Upper lobe of right lung (tissue), 1 donor: ENCODE results near the gene TMEM109. TPM values are rescaled to one million over a fixed set of nuclear protein-coding genes. Genes with fewer than 3 reads are reported as not detected.
A peak's percentile ranks its signal among the peaks of the same experiment; 100 is the strongest.

ENCODE experiments used
- ATAC-seq: fragments of 200-7000 bp; cut with Tn5 transposase; one replicate; pipeline ENCODE4 v1.9.1; 2020; ENCODE audit warnings: mild to moderate bottlenecking, moderate library complexity
- DNase-seq: peaks from one replicate; pipeline ENCODE4 v3.0.0-alpha.2; 2020
- H3K27ac ChIP-seq: fragments of 200-600 bp; one replicate; pipeline ENCODE4 v1.8.0; 2022
- H3K27me3 ChIP-seq: fragments of 200-600 bp; one replicate; pipeline ENCODE4 v1.8.0; 2022; ENCODE audit warnings: mild to moderate bottlenecking
- H3K36me3 ChIP-seq: fragments of 200-600 bp; one replicate; pipeline ENCODE4 v1.8.0; 2022
- H3K4me1 ChIP-seq: fragments of 200-600 bp; one replicate; pipeline ENCODE4 v1.8.0; 2022
- H3K4me3 ChIP-seq: fragments of 200-600 bp; one replicate; pipeline ENCODE4 v1.8.0; 2022; ENCODE audit warnings: mild to moderate bottlenecking
- H3K9me3 ChIP-seq: fragments of 200-600 bp; one replicate; pipeline ENCODE4 v1.8.0; 2022
- intact Hi-C: fragments of 100-400 bp; cut with DNase I; formaldehyde crosslinking; loops from one replicate; pipeline ENCODE4 v1.11.0; 2022
- total RNA-seq: library from RNA; stranded (reverse); fragmentation: NEBNext Ultra II Directional; extraction: Animal tissue kit (Norgen Biotek cat#: 25700); gene quantifications from one replicate; pipeline ENCODE4 v1.2.1, GENCODE V29; 2021
- TF ChIP-seq, protein P1 (sequence below): fragments of 200-600 bp; IDR thresholded peaks from one replicate; pipeline ENCODE4 v1.8.0; 2022; ENCODE audit warnings: antibody characterized with exemption
- donor health status: DM: no; HTN: yes; CAD: no; lungs with severe emphysema.

The TMEM109 gene
- total RNA-seq, 1 donor from 2014 or later = 156 TPM

DNA sequence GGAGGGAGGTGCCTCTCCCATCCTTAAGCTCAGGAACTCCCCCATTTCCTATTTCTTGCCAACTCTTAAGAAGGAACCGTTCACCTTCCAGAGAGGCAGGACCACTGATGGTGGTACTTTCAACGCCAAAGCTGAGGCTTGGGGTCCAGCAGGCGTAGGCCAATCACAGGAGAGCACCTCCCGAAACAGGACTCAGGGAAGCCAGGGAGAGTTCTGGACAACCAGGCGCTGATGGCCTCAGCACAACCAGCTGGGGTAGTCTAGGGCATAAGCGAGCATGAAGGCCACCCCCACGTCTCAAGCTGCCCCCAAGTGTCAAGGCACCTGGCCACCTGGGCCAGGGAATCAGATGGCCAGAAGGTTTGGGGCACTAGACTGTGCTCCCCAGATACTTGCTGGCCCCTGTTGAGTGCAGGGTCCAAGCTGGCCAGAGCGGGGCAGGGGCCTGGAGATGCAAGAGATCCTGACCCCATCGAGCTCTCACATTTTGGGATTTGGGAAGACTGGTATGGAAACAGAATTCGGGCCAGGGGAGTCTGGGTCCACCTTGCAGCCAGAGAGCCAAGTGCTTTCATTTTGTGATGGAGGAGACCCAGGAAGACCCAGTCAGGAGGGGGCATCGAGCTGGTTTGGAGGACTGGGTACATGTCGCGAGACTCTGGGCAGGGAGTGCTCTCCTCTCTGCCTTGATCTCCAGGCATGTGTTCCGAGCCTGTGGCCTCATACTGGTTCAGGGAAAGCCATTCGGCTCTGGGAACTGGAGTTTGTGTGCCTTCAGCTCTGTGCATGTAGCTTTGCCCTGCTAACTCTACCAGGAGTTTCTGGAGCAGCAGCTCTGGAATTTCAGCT, 58.4 kb downstream of the TMEM109 start:
- Histone ChIP-seq H3K27ac (no peak overlapping the region), H3K36me3 (no peaks in the 10 kb centered on the region), H3K9me3 (no peaks in the 10 kb centered on the region), H3K27me3 (no peaks in the 10 kb centered on the region), H3K4me3 (peak overlapping the region; percentile 36), H3K4me1 (no peaks in the 10 kb centered on the region)
- intact Hi-C loops = no loop called here
- no peak for ATAC-seq
- DNase-seq = no peak
- TF ChIP-seq, protein P1, sequence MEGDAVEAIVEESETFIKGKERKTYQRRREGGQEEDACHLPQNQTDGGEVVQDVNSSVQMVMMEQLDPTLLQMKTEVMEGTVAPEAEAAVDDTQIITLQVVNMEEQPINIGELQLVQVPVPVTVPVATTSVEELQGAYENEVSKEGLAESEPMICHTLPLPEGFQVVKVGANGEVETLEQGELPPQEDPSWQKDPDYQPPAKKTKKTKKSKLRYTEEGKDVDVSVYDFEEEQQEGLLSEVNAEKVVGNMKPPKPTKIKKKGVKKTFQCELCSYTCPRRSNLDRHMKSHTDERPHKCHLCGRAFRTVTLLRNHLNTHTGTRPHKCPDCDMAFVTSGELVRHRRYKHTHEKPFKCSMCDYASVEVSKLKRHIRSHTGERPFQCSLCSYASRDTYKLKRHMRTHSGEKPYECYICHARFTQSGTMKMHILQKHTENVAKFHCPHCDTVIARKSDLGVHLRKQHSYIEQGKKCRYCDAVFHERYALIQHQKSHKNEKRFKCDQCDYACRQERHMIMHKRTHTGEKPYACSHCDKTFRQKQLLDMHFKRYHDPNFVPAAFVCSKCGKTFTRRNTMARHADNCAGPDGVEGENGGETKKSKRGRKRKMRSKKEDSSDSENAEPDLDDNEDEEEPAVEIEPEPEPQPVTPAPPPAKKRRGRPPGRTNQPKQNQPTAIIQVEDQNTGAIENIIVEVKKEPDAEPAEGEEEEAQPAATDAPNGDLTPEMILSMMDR = no peak

Other genes with a start within 250 kb of the TMEM109 start
- not detected for gene MS4A8, start 214.5 kb upstream of the TMEM109 start, total RNA-seq
- not detected for gene MS4A18, start 189.4 kb upstream of the TMEM109 start, total RNA-seq
- gene MS4A15, start 157.3 kb upstream of the TMEM109 start, total RNA-seq = 147 TPM
- gene MS4A10, start 128.8 kb upstream of the TMEM109 start, total RNA-seq = not detected
- 16.6 TPM for gene CCDC86, start 72.0 kb upstream of the TMEM109 start, total RNA-seq
- gene PTGDR2, start 58.2 kb upstream of the TMEM109 start, total RNA-seq = 1.8 TPM
- not detected for gene ZP1, start 46.6 kb upstream of the TMEM109 start, total RNA-seq
- gene PRPF19, start 7.6 kb upstream of the TMEM109 start, total RNA-seq = 59.8 TPM
- gene TMEM132A, start 10.3 kb downstream of the TMEM109 start, total RNA-seq = 18.4 TPM
- 139 TPM for gene SLC15A3, start 38.0 kb downstream of the TMEM109 start, total RNA-seq
- gene CD6, start 57.5 kb downstream of the TMEM109 start, total RNA-seq = 3.9 TPM
- gene CD5, start 188.3 kb downstream of the TMEM109 start, total RNA-seq = 2.5 TPM
- gene VPS37C, start 247.3 kb downstream of the TMEM109 start, total RNA-seq = 30.2 TPM